ENCODE results near the gene FCRL6.

FCRL6 gene

GRCh38 chr1:159838715-159839114 is 36.6 kb downstream of the FCRL6 start:
- no peak for DNase-seq

GRCh38 chr1:159839116-159839849 is 37.1 kb downstream of the FCRL6 start:
- DNase-seq: no peak

GRCh38 chr1:159841749-159842148 is 39.6 kb downstream of the FCRL6 start:
- no peak for DNase-seq

GRCh38 chr1:159843459-159843858 is 41.3 kb downstream of the FCRL6 start:
- DNase-seq: no peak

GRCh38 chr1:159845751-159846629 is 43.8 kb downstream of the FCRL6 start:
- DNase-seq: no peak

- no peak for DNase-seq
Observed at GRCh38 chr1:159847231-159847630, 45.1 kb downstream of the FCRL6 start.

- no peak for DNase-seq
Observed at GRCh38 chr1:159848326-159848725, 46.2 kb downstream of the FCRL6 start.

GRCh38 chr1:159849626-159850366 is 47.6 kb downstream of the FCRL6 start:
- no peak for DNase-seq

- peak in 1 of 5 donors; percentile 12 for DNase-seq
Observed at GRCh38 chr1:159851407-159851806, 49.2 kb downstream of the FCRL6 start.

GRCh38 chr1:159853417-159854115 is 51.4 kb downstream of the FCRL6 start:
- DNase-seq: no peak

GRCh38 chr1:159854116-159854692 is 52.0 kb downstream of the FCRL6 start:
- no peak for DNase-seq

GRCh38 chr1:159854693-159855192 is 52.6 kb downstream of the FCRL6 start:
- peak; percentile 26 to 84 (median 45) for DNase-seq

GRCh38 chr1:159855709-159856108 is 53.5 kb downstream of the FCRL6 start:
- DNase-seq: no peak

GRCh38 chr1:159856576-159856975 is 54.4 kb downstream of the FCRL6 start:
- no peak for DNase-seq

- DNase-seq: no peak
Observed at GRCh38 chr1:159857889-159858288, 55.7 kb downstream of the FCRL6 start.

- no peak for DNase-seq
Observed at GRCh38 chr1:159859767-159860322, 57.7 kb downstream of the FCRL6 start.

GRCh38 chr1:159860456-159860855 is 58.3 kb downstream of the FCRL6 start:
- DNase-seq: no peak

- no peak for DNase-seq
Observed at GRCh38 chr1:159861218-159861617, 59.1 kb downstream of the FCRL6 start.

- DNase-seq: no peak
Observed at GRCh38 chr1:159862031-159862430, 59.9 kb downstream of the FCRL6 start.

- DNase-seq: no peak
Observed at GRCh38 chr1:159862557-159862956, 60.4 kb downstream of the FCRL6 start, which contains the start of gene VSIG8. VSIG8 (minus strand) TSS chr1:159862657; CDS start chr1:159862521, 136 bp downstream.

GRCh38 chr1:159864262-159864661 is 62.1 kb downstream of the FCRL6 start:
- no peak for DNase-seq
